K562 (cell line): ENCODE data around the gene CORT. TPM values are rescaled to one million over a fixed set of nuclear protein-coding genes. Genes with fewer than 3 reads are reported as not detected.

Source experiments
- ARID1B ChIP-seq: fragments of 450-650 bp; IDR thresholded peaks from 2 replicates; pipeline ENCODE4 v1.6.1; 2016; ENCODE audit warnings: antibody characterized with exemption, mild to moderate bottlenecking, inconsistent platforms
- ASH1L ChIP-seq: fragments of 450-650 bp; IDR thresholded peaks from 2 replicates; pipeline ENCODE4 v1.6.1; 2018; ENCODE audit warnings: borderline replicate concordance, mild to moderate bottlenecking, low read depth; ENCODE audit not compliant: partially characterized antibody
- C11orf30 ChIP-seq: fragments of 450-650 bp; IDR thresholded peaks from 2 replicates; pipeline ENCODE4 v1.6.1; 2016; ENCODE audit warnings: low read depth, mild to moderate bottlenecking
- HIVEP1 ChIP-seq: fragments of 250-450 bp; sonication (Bioruptor Pico); IDR thresholded peaks from 2 replicates; pipeline ENCODE4 v1.4.0; 2020; ENCODE audit warnings: mild to moderate bottlenecking
- MCM2 ChIP-seq: fragments of 450-650 bp; IDR thresholded peaks from 2 replicates; pipeline ENCODE4 v1.6.1; 2017; ENCODE audit warnings: low read depth, mild to moderate bottlenecking
- NFE2L1 ChIP-seq: fragments of 450-650 bp; IDR thresholded peaks from 2 replicates; pipeline ENCODE4 v1.6.1; 2016; ENCODE audit warnings: missing genetic modification characterization, low read depth, mild to moderate bottlenecking, missing compliant biosample characterization, moderate library complexity, borderline replicate concordance
- NFRKB ChIP-seq: fragments of 450-650 bp; IDR thresholded peaks from 2 replicates; pipeline ENCODE4 v1.6.1; 2016; ENCODE audit warnings: low read depth
- POLR2H ChIP-seq: IDR thresholded peaks from 2 replicates; pipeline ENCODE4 v1.6.1; 2016; ENCODE audit warnings: missing genetic modification characterization, low read depth, mild to moderate bottlenecking, control low read depth, missing compliant biosample characterization, moderate library complexity
- RAD21 ChIP-seq, 2 experiments: fragments of 250-450 bp in 1 of 2; fragments of 450-650 bp in 1 of 2; sonication (Bioruptor Pico) in 1 of 2; formaldehyde crosslinking in 1 of 2; IDR thresholded peaks in 1 of 2; conservative IDR thresholded peaks in 1 of 2; 2 replicates each; pipeline versions ENCODE4 v1.4.0 to v1.8.0; 2020 to 2022; ENCODE audit warnings: mild to moderate bottlenecking in 2 of 2, moderate library complexity in 1 of 2
- RBM34 ChIP-seq: fragments of 200-400 bp; formaldehyde crosslinking; IDR thresholded peaks from 2 replicates; pipeline ENCODE4 v1.6.1; 2018; ENCODE audit warnings: low read length, borderline replicate concordance; ENCODE audit not compliant: insufficient read depth
- RFX5 ChIP-seq: IDR thresholded peaks from 2 replicates; pipeline ENCODE4 v1.6.1; 2011; ENCODE audit warnings: low read depth, mild to moderate bottlenecking, improper control_type of control experiment, low read length
- STAT6 ChIP-seq: sonication (generic); formaldehyde crosslinking; IDR thresholded peaks from 2 replicates; pipeline ENCODE4 v1.8.1; 2023; ENCODE audit warnings: mild to moderate bottlenecking, missing genetic modification reagents
- TCF7 ChIP-seq: sonication (generic); IDR thresholded peaks from 2 replicates; pipeline ENCODE4 v1.6.1; 2016; ENCODE audit warnings: antibody characterized with exemption, borderline replicate concordance
- TCF7L2 ChIP-seq: fragments of 150-350 bp; IDR thresholded peaks from 2 replicates; pipeline ENCODE4 v1.6.1; 2016; ENCODE audit warnings: low read depth, mild to moderate bottlenecking, low read length, moderate library complexity
- WHSC1 ChIP-seq: IDR thresholded peaks from one replicate; pipeline ENCODE4 v1.6.1; 2012; ENCODE audit warnings: low read length, control low read depth, inconsistent platforms
- ZFP36 ChIP-seq: fragments of 150-350 bp; IDR thresholded peaks from 2 replicates; pipeline ENCODE4 v1.6.1; 2018; ENCODE audit warnings: low read length, low read depth; ENCODE audit not compliant: partially characterized antibody
- ZNF174 ChIP-seq: fragments of 250-450 bp; sonication (Bioruptor Pico); IDR thresholded peaks from 2 replicates; pipeline ENCODE4 v1.4.0; 2020; ENCODE audit warnings: mild to moderate bottlenecking
- ZNF232 ChIP-seq: sonication (generic); formaldehyde crosslinking; IDR thresholded peaks from 2 replicates; pipeline ENCODE4 v1.8.0; 2022; ENCODE audit warnings: mild to moderate bottlenecking, missing genetic modification reagents
- ZNF311 ChIP-seq: fragments of 250-450 bp; sonication (Bioruptor Pico); IDR thresholded peaks from 2 replicates; pipeline ENCODE4 v1.4.0; 2020; ENCODE audit warnings: mild to moderate bottlenecking, moderate library complexity
- ZNF445 ChIP-seq: fragments of 250-450 bp; sonication (Bioruptor Pico); IDR thresholded peaks from 2 replicates; pipeline ENCODE4 v1.4.0; 2020; ENCODE audit warnings: low read depth, mild to moderate bottlenecking, moderate library complexity
- ZNF766 ChIP-seq: fragments of 200-800 bp; sonication (Bioruptor generic); conservative IDR thresholded peaks from 2 replicates; pipeline ENCODE4 v1.6.1; 2016; ENCODE audit warnings: missing genetic modification characterization, missing compliant biosample characterization
- ZZZ3 ChIP-seq: fragments of 450-650 bp; IDR thresholded peaks from 2 replicates; pipeline ENCODE4 v1.6.1; 2016; ENCODE audit warnings: antibody characterized with exemption, mild to moderate bottlenecking, moderate library complexity
- polyA plus RNA-seq, 8 experiments: library from polyadenylated mRNA; depleted of rRNA in 4 of 8; stranded (reverse) in 5 of 8; unstranded in 3 of 8; fragments of >200 nt; fragmentation: Nextera tagmentation in 2 of 8; fragmentation: Illumina TruSeq in 1 of 8; extraction: Ambion mirVana in 2 of 8; extraction: Trizol in 1 of 8; gene quantifications; 2 replicates each; pipeline versions ENCODE4 v1.2.1 to v1.2.3, GENCODE V29; 2011 to 2014; ENCODE audit warnings: inconsistent platforms in 1 of 8, missing spikeins in 1 of 8
- total RNA-seq, 7 experiments: library from RNA; depleted of rRNA in 6 of 7; stranded (reverse); fragments of >200 nt in 6 of 7; fragmentation: Illumina TruSeq in 2 of 7; extraction: Trizol in 2 of 7; gene quantifications; 2 replicates each; pipeline versions ENCODE4 v1.2.1 to v1.2.3, GENCODE V29; 2011 to 2021; ENCODE audit warnings: low replicate concordance in 1 of 7
- TF ChIP-seq, protein P1 (sequence below): fragments of 450-650 bp; IDR thresholded peaks from 2 replicates; pipeline ENCODE4 v1.6.1; 2016
- TF ChIP-seq, protein P2 (sequence below): fragments of 450-650 bp; IDR thresholded peaks from 2 replicates; pipeline ENCODE4 v1.7.0; 2016; ENCODE audit warnings: borderline replicate concordance

Gene CORT
- total and polyA plus RNA-seq, 9 of the 15 experiments (the other 6 are each of a cell fraction or from before 2014, with no cell fraction given) = 0.08 to 0.54 (median 0.13) TPM; not detected in 5

- TF ChIP-seq STAT6 (CRISPR knock-in tag) (peak; percentile 28; the same call in 1 of the 2 replicates), NFE2L1 (tag) (no peak), TCF7L2 (no peak), TCF7 (peak; percentile 74; the same call in 1 of the 2 replicates), ARID1B (no peak), ZNF311 (CRISPR knock-in tag) (no peak), ASH1L (no peak), RAD21 (CRISPR knock-in tag; conservative IDR thresholded peaks at IDR 0.05 in 1 of 2, IDR thresholded peaks at IDR 0.05 in 1 of 2) (peak; percentile 92 to 93), ZFP36 (peak; percentile 17), ZZZ3 (peak; percentile 82), MCM2 (no peak), C11orf30 (peak; percentile 91), HIVEP1 (CRISPR knock-in tag) (peak; percentile 69), POLR2H (tag) (no peak), ZNF445 (CRISPR knock-in tag) (no peak), RFX5 (no peak), ZNF766 (CRISPR knock-in tag) (peak; percentile 74; the same call in 1 of the 2 replicates), RBM34 (no peak), WHSC1 (no peak), ZNF174 (CRISPR knock-in tag) (no peak), NFRKB (no peak), ZNF232 (CRISPR knock-in tag) (no peak)
- TF ChIP-seq, protein P1, sequence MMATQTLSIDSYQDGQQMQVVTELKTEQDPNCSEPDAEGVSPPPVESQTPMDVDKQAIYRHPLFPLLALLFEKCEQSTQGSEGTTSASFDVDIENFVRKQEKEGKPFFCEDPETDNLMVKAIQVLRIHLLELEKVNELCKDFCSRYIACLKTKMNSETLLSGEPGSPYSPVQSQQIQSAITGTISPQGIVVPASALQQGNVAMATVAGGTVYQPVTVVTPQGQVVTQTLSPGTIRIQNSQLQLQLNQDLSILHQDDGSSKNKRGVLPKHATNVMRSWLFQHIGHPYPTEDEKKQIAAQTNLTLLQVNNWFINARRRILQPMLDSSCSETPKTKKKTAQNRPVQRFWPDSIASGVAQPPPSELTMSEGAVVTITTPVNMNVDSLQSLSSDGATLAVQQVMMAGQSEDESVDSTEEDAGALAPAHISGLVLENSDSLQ = 0 out of 2 replicates have a peak, but pooled peaks have one; percentile 20
- TF ChIP-seq, protein P2, sequence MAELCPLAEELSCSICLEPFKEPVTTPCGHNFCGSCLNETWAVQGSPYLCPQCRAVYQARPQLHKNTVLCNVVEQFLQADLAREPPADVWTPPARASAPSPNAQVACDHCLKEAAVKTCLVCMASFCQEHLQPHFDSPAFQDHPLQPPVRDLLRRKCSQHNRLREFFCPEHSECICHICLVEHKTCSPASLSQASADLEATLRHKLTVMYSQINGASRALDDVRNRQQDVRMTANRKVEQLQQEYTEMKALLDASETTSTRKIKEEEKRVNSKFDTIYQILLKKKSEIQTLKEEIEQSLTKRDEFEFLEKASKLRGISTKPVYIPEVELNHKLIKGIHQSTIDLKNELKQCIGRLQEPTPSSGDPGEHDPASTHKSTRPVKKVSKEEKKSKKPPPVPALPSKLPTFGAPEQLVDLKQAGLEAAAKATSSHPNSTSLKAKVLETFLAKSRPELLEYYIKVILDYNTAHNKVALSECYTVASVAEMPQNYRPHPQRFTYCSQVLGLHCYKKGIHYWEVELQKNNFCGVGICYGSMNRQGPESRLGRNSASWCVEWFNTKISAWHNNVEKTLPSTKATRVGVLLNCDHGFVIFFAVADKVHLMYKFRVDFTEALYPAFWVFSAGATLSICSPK = no peak
These were observed 19.4 kb upstream of the CORT start, which contains the start of gene CENPS (continued) for GRCh38 chr1:10430216-10431069.
